B cell (primary cell): ENCODE data around the gene ZNF41. TPM values are rescaled to one million over a fixed set of nuclear protein-coding genes. Genes with fewer than 3 reads are reported as not detected.

Experiments
- ATAC-seq: fragments of 200-7000 bp; cut with Tn5 transposase; one replicate; pipeline ENCODE4 v1.10.0; 2021; ENCODE audit warnings: low read depth, mild to moderate bottlenecking, moderate number of reproducible peaks, moderate library complexity
- CTCF ChIA-PET: fragments of 350-600 bp; sonication (Branson Sonifier 250); formaldehyde crosslinking; loops from one replicate; lab custom pipeline; 2021; ENCODE audit warnings: antibody characterized with exemption, inconsistent platforms; lab: Charles Lee
- POLR2A ChIA-PET: fragments of 350-600 bp; sonication (Branson Sonifier 250); formaldehyde crosslinking; loops from one replicate; lab custom pipeline; 2021; ENCODE audit warnings: antibody characterized with exemption; lab: Charles Lee
- DNase-seq: peaks from one replicate; pipeline ENCODE4 v3.0.0; 2013
- H2AFZ ChIP-seq: 2 replicates; pipeline ENCODE4 v1.6.1; 2012; ENCODE audit warnings: mild to moderate bottlenecking, low read depth, low read length; ENCODE audit not compliant: insufficient read depth, poor library complexity, severe bottlenecking
- H3K27ac ChIP-seq, 2 donors: 1 replicate in 1 of 2; 2 replicates in 1 of 2; pipeline ENCODE4 v1.5.1; 2012 to 2013; ENCODE audit warnings: low read length in 2 of 2, mild to moderate bottlenecking in 2 of 2, moderate library complexity in 1 of 2
- H3K27me3 ChIP-seq, 4 experiments: fragments of 200-600 bp in 1 of 4; sonication (generic) in 1 of 4; replicated peaks in 1 of 4; 1 replicate in 2 of 4; 2 replicates in 2 of 4; pipeline versions ENCODE4 v1.6.1 to v1.7.0; 2013 to 2016; ENCODE audit warnings: low read length in 3 of 4, mild to moderate bottlenecking in 2 of 4, mixed read lengths in 1 of 4, moderate library complexity in 1 of 4; ENCODE audit not compliant: insufficient read depth in 4 of 4, control insufficient read depth in 3 of 4; ENCODE audit errors: control extremely low read depth in 1 of 4
- H3K36me3 ChIP-seq, 2 experiments: replicated peaks in 1 of 2; 1 replicate in 1 of 2; 2 replicates in 1 of 2; pipeline versions ENCODE4 v1.6.1 to v1.7.1; 2013; ENCODE audit warnings: low read length in 1 of 2; ENCODE audit not compliant: insufficient read depth in 2 of 2, control insufficient read depth in 1 of 2; ENCODE audit errors: control extremely low read depth in 1 of 2, extremely low read depth in 1 of 2
- H3K4me1 ChIP-seq, 2 donors: fragments of 200-600 bp in 1 of 2; sonication (generic) in 1 of 2; 1 replicate in 1 of 2; 2 replicates in 1 of 2; pipeline versions ENCODE4 v1.5.1 to v1.6.1; 2013 to 2017; ENCODE audit warnings: low read length in 2 of 2; ENCODE audit not compliant: control insufficient read depth in 2 of 2, insufficient read depth in 2 of 2
- H3K4me2 ChIP-seq: replicated peaks from 2 replicates; pipeline ENCODE3; 2012; ENCODE audit warnings: mild to moderate bottlenecking, low read depth, low read length; ENCODE audit not compliant: poor library complexity, severe bottlenecking
- H3K4me3 ChIP-seq, 5 experiments: fragments of 200-600 bp in 1 of 5; sonication (generic) in 1 of 5; 1 replicate in 3 of 5; 2 replicates in 2 of 5; pipeline versions ENCODE4 v1.5.1 to v1.7.0; 2011 to 2016; ENCODE audit warnings: low read length in 4 of 5, mild to moderate bottlenecking in 4 of 5, low read depth in 2 of 5, control low read depth in 1 of 5, moderate library complexity in 1 of 5; ENCODE audit not compliant: insufficient read depth in 1 of 5; ENCODE audit errors: control extremely low read depth in 1 of 5, extremely low read depth in 1 of 5
- H3K79me2 ChIP-seq: fragments of 200-600 bp; sonication (generic); one replicate; pipeline ENCODE4 v1.6.0; 2016; ENCODE audit warnings: low read length; ENCODE audit not compliant: control insufficient read depth, insufficient read depth
- H3K9ac ChIP-seq: fragments of 200-600 bp; sonication (generic); 2 replicates; pipeline ENCODE4 v1.6.1; 2017; ENCODE audit warnings: mild to moderate bottlenecking, low read length, moderate library complexity
- H3K9me3 ChIP-seq, 3 donors: one replicate each; pipeline versions ENCODE4 v1.6.1 to v1.7.1; 2013; ENCODE audit warnings: low read length in 2 of 3; ENCODE audit not compliant: control insufficient read depth in 2 of 3, insufficient read depth in 1 of 3; ENCODE audit errors: control extremely low read depth in 1 of 3
- H4K20me1 ChIP-seq: 2 replicates; pipeline ENCODE4 v1.6.0; 2012; ENCODE audit warnings: mild to moderate bottlenecking, low read length; ENCODE audit not compliant: insufficient read depth, control insufficient read depth, poor library complexity, severe bottlenecking
- H3K27ac Mint-ChIP-seq: one replicate; pipeline ENCODE4 v1.8.0; 2021; ENCODE audit warnings: mixed read lengths
- H3K27me3 Mint-ChIP-seq: one replicate; pipeline ENCODE4 v1.8.0; 2021; ENCODE audit warnings: mixed read lengths
- H3K4me1 Mint-ChIP-seq: one replicate; pipeline ENCODE4 v1.8.0; 2021; ENCODE audit warnings: mixed read lengths
- H3K4me3 Mint-ChIP-seq: one replicate; pipeline ENCODE4 v1.8.0; 2021; ENCODE audit warnings: mixed read lengths
- H3K9me3 Mint-ChIP-seq: one replicate; pipeline ENCODE4 v1.8.0; 2022; ENCODE audit warnings: mixed read lengths; ENCODE audit not compliant: insufficient read depth
- EZH2 ChIP-seq: IDR thresholded peaks from 2 replicates; pipeline ENCODE4 v1.6.1; 2012; ENCODE audit warnings: borderline replicate concordance, low read depth, mild to moderate bottlenecking, moderate library complexity, low read length; ENCODE audit not compliant: insufficient read depth, poor library complexity, severe bottlenecking
- WGBS: methylation state at CpG from one replicate; pipeline ENCODE4 v1.1.5; 2013; ENCODE audit warnings: missing lambda C conversion rate; ENCODE audit not compliant: insufficient coverage; 5-methylcytosine and 5-hydroxymethylcytosine counted together
- intact Hi-C: fragments of 100-400 bp; cut with micrococcal nuclease; formaldehyde crosslinking; loops from one replicate; pipeline ENCODE4 v1.10.0; 2022
- polyA plus RNA-seq: library from polyadenylated mRNA; depleted of rRNA; stranded (reverse); fragments of >200 nt; gene quantifications from 2 replicates; pipeline ENCODE4 v1.2.3, GENCODE V29; 2012
- total RNA-seq, 2 donors: library from RNA; stranded (reverse); fragments of 120-200 nt in 1 of 2; gene quantifications; 1 replicate in 1 of 2; 2 replicates in 1 of 2; pipeline versions ENCODE4 v1.2.3 to v1.2.4, GENCODE V29; 2013 to 2022
- TF ChIP-seq, protein P1 (sequence below): fragments of 200-600 bp; IDR thresholded peaks from one replicate; pipeline ENCODE4 v1.8.0; 2022; ENCODE audit warnings: antibody characterized with exemption, mild to moderate bottlenecking

The ZNF41 gene
- total and polyA plus RNA-seq, 2 donors (not counting 1 experiment from before 2014, with no cell fraction given) = 5.5 to 17.4 TPM

DNA sequence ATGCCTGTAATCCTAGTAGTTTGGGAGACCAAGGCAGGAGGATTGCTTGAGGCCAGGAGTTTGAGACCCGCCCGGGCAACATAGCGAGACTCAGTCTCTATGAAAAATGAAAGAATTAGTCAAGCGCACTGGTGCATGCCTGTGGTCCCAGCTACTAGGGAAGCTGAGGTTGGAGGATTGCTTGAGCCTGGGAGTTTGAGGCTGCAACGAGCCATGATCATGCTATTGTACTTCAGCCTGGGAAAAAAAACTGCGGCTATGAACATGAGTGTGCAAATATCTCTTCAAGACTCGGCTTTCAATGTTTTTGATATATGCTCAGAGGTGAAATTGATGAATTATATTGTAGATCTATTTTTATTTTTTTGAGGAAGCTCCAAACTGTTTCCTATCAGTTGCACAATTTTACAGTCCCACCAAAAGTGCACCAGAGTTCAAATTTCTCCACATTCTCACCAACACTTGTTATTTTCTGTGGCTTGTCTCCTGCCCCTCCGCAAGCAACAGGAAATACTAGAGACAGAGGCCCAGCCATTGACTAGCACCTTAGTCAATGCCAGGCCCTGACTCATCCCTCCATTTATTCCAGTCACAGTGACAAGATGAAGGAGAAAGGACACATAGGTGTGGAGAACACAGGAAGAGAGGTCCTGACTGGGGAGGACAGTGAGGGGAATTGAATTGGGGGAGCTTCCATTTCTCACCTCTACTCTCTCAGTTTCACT is 33.1 kb upstream of the ZNF41 start:
- no peaks in the 10 kb centered on the region for H3K36me3 ChIP-seq
- 100% methylated on average over 1 of the region's 8 CpGs for WGBS
- H4K20me1 ChIP-seq = no peaks in the 10 kb centered on the region
- H3K79me2 ChIP-seq = no peaks in the 10 kb centered on the region
- no peak overlapping the region for H3K9ac ChIP-seq
- H3K4me1 Mint-ChIP-seq = peaks cover 19% of the 10 kb centered on the region
- H3K4me3 Mint-ChIP-seq = no peak overlapping the region
- H3K27ac ChIP-seq = no peak overlapping the region
- no peak overlapping the region for H3K4me2 ChIP-seq
- intact Hi-C loops = no loop called here
- ATAC-seq = no peak
- TF ChIP-seq EZH2 = no peak
- TF ChIP-seq, protein P1, sequence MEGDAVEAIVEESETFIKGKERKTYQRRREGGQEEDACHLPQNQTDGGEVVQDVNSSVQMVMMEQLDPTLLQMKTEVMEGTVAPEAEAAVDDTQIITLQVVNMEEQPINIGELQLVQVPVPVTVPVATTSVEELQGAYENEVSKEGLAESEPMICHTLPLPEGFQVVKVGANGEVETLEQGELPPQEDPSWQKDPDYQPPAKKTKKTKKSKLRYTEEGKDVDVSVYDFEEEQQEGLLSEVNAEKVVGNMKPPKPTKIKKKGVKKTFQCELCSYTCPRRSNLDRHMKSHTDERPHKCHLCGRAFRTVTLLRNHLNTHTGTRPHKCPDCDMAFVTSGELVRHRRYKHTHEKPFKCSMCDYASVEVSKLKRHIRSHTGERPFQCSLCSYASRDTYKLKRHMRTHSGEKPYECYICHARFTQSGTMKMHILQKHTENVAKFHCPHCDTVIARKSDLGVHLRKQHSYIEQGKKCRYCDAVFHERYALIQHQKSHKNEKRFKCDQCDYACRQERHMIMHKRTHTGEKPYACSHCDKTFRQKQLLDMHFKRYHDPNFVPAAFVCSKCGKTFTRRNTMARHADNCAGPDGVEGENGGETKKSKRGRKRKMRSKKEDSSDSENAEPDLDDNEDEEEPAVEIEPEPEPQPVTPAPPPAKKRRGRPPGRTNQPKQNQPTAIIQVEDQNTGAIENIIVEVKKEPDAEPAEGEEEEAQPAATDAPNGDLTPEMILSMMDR = no peak
- ChIA-PET POLR2A (no interaction called here), CTCF (interaction anchor here (2.6 kb wide), 1 partner anchor 7 kb away, joined by 11 read pairs; no protein-coding TSS in a partner anchor)
- H3K27me3 Mint-ChIP-seq = no peaks in the 10 kb centered on the region
- H3K27me3 ChIP-seq = no peaks in the 10 kb centered on the region
- no peak overlapping the region for H3K27ac Mint-ChIP-seq
- no peaks in the 10 kb centered on the region for H3K9me3 ChIP-seq
- H3K4me1 ChIP-seq = peaks cover 4 to 13% of the 10 kb centered on the region in 2 donors
- no peak overlapping the region for H2AFZ ChIP-seq
- H3K9me3 Mint-ChIP-seq = no peaks in the 10 kb centered on the region
- H3K4me3 ChIP-seq = no peak overlapping the region
- DNase-seq = no peak

DNA sequence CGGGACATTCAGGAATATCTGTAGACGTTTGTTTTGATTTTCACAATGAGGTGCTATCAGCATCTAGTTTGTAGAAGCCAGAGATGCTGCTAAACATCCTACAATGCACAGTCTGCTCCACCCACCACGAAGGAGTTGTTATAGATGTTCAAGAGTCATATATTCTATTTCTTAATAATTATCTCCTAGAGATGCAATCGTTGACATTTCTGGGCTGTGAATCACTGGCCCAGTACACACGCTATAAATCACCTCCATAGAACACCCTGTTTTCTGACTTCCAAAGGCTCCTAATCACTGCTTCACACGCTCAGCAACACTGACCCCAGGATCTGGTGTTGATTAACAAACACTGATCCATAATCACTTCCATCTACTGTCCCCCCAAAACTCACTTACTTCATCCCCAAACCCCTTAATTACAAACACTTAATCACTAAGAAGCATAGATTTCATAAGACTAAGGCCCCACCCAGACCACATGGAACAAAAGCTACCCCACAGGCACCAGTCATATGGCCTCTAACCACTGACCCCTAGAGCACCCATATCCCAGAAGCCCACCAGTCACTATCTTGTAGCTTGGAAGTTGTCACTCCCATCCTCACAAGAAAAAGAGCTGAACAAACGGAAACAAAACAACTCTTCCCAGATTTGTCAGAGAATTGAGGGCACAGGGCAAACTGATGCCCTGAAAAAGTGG is 31.7 kb upstream of the ZNF41 start:
- peak overlapping the region; percentile 88 for H3K4me3 Mint-ChIP-seq
- ATAC-seq (no peak), DNase-seq (no peak)
- no peak overlapping the region for H3K4me3 ChIP-seq
- H3K4me1 Mint-ChIP-seq = peaks cover 19% of the 10 kb centered on the region
- no peaks in the 10 kb centered on the region for H3K9me3 ChIP-seq
- peaks cover 4 to 13% of the 10 kb centered on the region in 2 donors for H3K4me1 ChIP-seq
- no peaks in the 10 kb centered on the region for H3K79me2 ChIP-seq
- H3K27me3 ChIP-seq = no peaks in the 10 kb centered on the region
- no peaks in the 10 kb centered on the region for H3K9me3 Mint-ChIP-seq
- no peak overlapping the region for H2AFZ ChIP-seq
- intact Hi-C loops = no loop called here
- ChIA-PET POLR2A (no interaction called here), CTCF (interaction anchor here (1.1 to 2.6 kb wide), 2 partner anchors 9 to 131 kb away, joined by 3 to 11 read pairs; no protein-coding TSS in a partner anchor)
- no peak overlapping the region for H3K27ac ChIP-seq
- no peak overlapping the region for H3K27ac Mint-ChIP-seq
- H4K20me1 ChIP-seq = no peaks in the 10 kb centered on the region
- H3K36me3 ChIP-seq = no peaks in the 10 kb centered on the region
- H3K4me2 ChIP-seq = no peak overlapping the region
- no CpG with 5 or more reads among the region's 7 CpGs for WGBS
- no peaks in the 10 kb centered on the region for H3K27me3 Mint-ChIP-seq
- H3K9ac ChIP-seq = no peak overlapping the region
- TF ChIP-seq, protein P1 = no peak
- no peak for TF ChIP-seq EZH2
